GM19351 (cell line): ENCODE data around the gene ANKH.

Experiments
- ATAC-seq: cut with Tn5 transposase; IDR thresholded peaks from one replicate; pipeline ENCODE4 v1.9.1; 2021; ENCODE audit warnings: mild to moderate bottlenecking, moderate library complexity; ENCODE audit not compliant: unreplicated experiment

ANKH gene

DNA sequence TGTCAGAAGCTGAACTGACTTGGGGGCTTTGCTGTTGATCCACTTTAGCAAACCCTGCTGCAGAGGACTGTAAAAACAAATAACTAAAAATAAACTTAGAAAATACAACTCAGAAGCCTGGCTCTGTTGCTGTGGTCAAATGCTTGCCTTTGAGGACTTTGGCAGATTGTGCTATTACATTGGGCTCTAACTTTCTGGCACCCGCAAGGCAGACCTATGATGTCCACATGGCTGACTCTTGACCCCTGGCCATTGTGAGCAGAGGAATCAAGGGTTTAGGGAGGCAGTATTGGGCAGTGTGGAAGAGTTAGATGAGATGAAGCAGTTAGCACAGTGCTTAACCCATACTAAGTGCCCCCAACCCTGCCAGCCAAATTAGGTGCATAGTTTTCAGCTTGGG lies 173.1 kb downstream of the ANKH start:
- ATAC-seq, result no peak

DNA sequence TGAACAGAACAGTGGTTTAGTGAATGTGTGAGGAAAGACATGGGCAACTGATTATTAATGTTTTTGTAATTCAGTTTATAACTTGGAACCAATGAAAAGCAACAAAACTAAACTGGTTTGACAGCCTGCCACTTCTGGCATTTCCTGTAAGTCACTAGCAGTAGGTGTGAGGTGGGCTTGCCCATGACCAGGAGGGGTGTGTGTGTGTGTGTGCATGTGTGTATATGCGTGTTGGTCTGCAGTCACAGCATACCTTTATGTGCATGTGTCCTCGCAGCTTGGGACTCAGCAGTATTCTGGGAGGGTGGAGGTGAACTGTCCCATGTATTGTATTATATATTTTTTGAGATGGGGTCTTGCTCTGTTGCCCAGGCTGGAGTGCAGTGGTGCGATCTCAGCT lies 174.7 kb downstream of the ANKH start:
- ATAC-seq, result no peak

DNA sequence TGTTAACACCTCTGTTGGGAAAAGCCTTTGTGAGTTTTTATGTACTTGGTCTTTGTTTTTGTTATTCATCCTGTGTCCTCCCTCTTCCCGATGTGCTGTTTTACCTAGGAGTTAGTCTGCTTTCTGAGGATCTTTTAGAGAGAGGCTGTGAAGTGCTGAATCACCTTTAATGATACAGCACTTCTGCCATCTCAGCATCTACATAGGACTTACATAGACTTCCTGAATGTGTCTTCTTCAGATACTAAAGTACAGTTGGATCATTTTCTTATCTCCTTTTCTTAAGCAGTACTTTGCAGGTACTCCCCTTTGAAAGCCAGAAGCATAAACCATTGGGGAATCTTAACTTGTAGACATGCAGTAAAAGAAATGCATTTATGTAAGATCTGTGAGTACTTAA lies 175.5 kb downstream of the ANKH start:
- ATAC-seq, result no peak

DNA sequence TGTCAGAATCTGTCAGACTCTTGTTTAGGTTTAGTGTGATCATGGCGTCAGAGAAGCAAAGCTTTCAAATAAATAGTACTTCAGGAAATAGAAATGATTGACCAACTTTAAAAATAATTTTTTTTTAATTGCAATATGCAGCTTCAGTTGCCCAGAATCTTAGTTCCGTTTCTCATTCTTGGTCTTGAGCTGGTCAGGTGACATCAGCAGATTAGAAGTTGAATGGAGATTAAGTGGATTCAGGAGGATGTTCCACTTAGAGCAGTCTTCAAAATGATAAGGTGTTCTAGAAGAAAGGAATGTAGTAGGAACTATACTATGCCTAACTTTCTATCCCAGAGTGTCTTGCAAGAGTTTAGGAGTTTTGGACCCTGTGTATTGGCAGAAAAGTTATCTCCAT lies 176.4 kb downstream of the ANKH start:
- no peak for ATAC-seq

DNA sequence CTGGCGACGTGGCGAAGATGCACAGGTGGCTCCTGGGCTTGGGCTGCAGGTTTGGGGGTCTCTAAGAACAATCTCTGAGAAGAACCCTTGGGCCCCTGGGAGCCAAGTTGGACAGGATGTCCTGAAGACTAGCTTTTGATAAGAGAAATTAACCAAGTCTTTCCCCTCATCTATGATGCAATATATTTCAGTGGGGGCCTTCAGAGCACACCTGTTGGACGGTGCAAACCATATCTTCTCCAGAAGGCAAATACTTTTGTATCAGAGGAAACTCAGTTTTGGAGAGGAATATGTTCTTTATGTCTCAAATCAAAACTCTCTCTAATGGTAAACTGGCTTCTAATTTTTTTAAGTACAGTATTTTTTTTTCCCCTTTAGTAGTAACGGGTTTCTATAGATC lies 178.5 kb downstream of the ANKH start:
- ATAC-seq, result no peak

DNA sequence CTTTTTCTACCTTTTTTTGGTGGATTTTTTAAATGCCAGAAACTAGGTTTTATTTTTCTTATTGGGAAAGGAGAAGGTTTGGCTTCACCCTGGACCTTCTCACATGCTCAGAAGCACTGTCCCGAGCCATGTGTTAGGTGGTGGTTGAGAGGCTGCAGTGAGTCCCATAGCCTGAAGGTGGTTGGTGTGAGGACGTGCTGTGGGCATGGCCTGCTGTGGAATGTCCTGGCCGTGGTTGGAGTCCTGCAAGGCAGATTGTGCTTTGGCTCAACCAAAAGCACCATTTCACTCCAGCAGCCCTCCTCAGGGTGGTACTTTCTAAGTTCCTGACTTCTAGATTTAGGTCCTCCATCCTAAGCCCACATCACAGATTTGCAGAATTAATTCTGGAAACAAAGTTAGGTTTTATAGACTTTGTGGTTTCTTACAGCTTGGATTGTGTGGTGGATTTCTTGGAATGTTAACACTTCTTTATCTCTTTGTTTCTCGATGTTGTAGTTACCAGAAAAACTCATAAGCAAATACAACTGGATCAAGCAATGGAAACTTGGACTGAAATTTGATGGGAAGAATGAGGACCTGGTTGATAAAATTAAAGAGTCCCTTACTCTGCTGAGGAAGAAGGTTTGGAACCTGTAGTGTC lies 184.4 kb downstream of the ANKH start:
- ATAC-seq, result no peak

DNA sequence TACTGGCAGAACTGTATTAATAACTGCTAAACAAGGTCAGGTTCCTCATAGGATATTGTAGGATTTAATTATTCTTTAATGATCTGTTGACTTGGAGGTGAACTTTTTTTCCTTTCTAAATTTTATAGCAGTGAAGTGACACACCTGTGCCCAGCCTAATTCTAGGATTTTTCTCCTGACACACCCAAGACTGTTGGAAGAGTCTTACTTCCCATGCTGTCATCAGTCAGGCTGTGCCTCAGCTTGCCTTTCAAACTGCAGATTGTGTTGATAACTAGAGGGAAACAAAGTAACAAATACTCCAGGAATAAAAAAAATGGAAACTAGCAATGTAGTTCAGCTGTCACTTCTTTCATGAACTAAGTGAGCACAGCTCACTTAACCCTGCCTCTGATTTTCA lies 185.1 kb downstream of the ANKH start:
- ATAC-seq, result no peak

DNA sequence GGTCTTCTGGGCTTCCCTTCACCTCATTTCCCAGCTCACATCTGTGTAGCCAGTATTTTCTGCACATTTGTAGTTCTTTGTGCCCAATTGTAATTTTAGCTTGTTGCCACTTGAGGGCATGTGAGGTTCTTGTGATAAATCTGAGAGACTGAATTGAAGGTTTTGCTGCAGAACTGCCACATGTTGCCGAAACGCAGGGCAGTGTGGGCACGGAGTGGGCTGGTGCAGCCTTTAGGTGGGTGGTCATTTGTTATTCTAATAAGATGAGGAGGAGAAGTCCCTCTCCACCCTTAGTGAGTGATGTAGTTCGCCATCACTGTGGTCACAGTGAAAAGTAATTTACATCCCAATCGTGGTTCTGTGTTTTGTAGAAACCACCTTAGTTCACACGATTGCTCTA lies 185.8 kb downstream of the ANKH start:
- ATAC-seq, result peak; percentile 92

DNA sequence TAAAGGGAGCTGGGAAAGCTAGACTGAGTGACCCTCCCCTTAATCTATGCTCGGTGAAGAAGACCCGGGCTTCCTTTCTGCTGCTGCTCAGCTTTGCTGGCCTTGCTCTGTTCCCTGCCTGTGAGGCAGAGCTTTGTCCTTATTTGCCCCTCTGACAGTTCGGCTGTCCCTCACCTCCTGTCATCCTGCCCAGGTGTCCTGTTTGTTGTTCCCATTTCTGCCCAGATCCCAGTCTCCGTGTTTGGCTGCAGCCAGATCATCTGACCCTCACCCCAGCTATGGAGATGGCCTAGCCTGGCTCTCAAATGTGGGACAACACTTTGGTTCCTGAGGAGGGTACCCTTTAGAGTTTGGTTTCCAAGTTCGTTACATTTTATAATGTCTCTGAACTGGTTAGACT lies 186.8 kb downstream of the ANKH start:
- no peak for ATAC-seq

DNA sequence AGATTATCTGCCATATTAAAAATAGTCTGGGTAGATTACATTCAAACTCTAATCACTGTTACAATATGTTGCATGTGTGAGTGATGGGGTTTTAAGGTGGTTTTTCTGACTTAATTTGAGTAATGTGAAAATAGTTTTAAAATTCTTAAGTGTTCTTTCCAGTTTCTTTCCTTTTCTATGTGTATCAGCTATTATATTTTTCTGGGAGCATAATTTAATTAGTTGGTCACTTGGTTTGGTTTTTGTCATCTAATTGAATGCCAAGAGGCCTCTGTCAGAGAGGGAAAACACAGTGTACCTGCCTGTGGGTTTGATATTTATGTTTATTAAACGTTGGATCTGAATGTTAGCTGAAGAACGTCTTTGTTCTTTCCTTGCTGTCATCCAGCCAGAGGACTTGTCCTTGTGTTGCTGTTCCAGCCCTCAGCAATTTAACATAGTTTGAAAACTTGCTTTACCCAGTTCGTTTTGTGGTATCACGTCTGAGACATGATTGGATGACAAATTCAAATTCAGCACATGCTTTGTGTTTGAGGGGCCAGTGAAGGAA lies 187.6 kb downstream of the ANKH start:
- no peak for ATAC-seq

DNA sequence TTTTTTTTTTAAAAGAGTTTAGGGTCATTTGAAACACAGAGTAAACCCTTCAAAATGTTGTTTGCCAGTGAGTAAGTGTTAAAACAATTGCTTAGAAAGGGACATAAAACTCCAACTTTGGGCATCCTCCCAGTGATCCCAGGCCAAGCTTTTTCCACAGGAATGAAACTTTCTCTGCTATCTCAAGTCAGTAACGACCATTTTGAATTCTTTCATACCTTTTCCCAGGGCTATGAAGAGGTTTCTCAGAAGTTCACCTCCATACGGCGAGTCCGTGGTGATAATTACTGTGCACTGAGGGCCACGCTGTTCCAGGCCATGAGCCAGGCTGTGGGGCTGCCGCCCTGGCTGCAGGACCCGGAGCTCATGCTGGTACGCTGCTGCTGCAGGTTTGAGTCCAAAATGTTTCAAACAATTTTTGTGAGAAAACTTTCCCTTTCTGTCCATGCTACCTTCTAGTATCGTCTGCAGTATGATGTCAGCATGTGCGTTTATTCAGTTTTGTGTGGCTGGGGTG lies 190.3 kb downstream of the ANKH start:
- ATAC-seq, result no peak

DNA sequence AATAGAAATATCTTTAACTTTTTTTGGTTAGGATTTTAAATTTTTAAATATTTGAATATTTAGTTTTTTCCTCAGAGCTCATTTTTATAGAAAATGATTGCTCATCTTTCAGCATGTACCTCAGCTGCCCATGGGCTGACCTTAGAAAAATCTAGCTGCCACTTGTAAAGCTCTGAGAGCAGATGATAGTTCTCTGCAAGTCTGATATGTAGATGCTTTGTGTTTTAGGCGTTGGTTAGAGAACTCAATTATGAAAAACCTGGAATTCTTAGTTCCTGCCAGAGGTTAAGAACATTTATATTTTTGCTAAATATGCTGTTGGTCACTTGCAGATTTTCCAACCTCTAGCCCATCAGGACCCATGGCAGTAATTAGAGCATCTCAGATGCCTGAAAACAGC lies 192.0 kb downstream of the ANKH start:
- no peak for ATAC-seq

DNA sequence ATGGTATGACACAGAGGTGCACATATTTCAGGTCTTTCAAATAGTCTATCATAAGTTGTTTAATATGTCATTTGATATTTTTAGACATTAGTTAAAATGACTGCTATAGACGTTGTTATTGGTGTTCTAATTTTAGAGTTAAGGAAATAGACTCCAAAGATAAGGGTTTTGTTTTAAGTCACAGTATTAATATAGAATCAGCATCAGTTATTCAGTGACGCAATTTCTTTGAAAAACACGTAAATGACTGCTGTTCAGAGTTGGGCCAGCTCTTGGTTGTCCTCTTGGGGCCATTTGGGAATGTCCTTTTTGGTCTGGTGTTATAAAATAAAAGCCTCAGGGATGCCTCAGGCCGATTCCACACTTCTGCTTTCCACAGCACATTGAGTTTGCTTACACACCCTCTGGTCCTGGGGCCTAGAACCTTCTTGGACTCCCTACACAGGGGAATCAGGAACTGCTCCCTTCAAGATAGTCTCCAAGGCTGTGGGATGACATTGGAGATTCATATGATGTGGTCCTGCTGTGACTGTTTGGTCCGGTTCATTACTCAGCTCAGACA lies 192.7 kb downstream of the ANKH start:
- ATAC-seq, result peak; percentile 28

DNA sequence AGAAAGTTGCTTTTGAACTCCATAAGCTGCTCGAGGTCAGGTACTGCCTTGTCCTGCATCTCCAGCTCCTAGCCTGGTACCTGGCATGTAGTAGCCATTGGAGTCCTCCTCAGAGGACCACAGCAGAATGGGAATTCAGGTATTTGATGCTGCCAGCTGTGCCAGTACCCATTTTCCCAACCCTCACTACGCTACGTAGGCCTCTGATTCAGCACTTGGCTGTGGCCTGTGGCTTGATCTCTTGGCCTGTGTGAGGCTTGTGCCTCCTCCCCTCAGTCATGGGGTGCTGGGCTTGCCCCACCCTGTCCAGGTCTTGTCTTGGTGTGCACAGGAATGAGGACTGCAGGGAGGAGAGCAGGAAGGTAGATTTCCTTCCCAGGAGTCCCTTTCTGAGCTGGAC lies 195.3 kb downstream of the ANKH start:
- peak; percentile 37 for ATAC-seq

DNA sequence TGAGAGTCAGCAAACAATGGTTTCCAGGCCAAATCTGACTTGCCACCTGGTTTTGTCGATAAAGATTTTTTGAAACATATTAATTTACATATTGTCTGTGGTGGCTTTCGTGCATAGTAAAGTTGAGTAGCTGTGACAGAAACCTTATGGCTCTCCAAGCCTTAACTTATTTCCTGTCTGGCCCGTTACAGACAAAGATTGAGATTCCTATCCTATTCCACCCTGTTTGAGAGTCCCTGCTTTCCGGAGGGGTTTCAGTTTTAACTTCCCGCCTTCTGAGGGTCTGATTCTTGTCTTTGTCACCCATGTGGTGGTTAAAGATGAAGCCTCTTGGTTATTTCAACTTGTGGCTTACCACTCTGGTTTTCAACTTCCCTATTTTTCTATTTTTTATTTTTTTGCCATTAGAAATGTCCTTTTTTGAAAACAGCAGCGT lies 195.7 kb downstream of the ANKH start:
- peak; percentile 39 for ATAC-seq

DNA sequence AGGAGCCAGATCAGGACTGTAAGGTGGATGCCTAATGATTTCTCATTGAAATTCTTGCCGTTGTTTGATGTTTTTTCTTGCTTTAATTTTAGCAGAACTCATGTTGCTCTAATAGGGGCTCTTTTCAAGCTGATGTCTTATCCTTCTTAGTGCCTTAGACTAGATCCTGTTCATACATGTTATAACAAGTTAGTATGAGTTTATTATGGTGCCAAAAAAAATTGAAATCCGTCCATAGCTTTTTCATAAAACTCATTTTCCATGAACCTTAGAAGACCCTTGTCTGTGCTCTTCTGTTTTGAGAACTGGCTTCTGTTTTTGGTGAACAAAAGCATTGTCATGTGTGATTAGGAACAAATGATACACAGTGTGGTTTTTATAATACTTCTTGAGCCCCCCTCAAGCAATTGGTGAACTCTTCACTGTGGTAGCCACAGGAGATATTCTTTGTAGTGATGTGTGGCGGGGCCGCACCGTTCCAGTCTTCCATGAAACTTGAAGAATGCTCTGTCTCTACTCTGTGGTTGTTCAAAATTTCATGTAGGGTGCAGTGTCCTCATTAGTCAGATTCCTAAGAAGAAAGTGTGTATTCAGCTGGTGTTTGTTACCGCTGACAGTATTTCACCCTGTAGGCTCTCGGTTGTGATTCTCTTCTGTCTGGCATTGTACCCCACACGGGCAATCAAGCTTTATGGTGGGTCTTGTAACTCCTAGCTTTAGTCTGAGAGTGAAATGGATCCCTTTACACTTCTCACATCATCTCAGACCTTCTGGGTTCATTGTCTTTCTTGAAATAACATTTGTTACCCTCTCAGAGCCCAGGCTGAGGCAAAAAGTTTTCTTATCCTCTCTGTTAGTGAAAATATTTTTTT lies 196.4 kb downstream of the ANKH start:
- no peak for ATAC-seq

DNA sequence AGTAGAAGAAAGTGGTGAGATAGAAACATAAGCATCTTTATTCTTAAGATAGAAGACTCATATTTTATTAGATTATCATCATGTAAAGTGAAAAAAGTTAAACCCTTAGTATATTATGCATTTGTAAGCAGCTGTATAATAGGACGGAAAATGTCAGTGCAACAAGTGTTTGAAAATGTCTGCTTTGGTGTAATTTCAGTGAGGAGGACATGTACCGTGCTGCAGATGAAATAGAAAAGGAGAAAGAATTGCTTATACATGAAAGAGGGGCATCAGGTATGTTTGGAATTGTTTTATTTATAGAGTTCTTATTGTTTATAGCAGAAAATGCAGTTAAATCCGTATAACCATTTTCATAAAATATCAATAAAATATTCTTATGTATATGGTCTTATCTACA lies 198.1 kb downstream of the ANKH start:
- no peak for ATAC-seq

DNA sequence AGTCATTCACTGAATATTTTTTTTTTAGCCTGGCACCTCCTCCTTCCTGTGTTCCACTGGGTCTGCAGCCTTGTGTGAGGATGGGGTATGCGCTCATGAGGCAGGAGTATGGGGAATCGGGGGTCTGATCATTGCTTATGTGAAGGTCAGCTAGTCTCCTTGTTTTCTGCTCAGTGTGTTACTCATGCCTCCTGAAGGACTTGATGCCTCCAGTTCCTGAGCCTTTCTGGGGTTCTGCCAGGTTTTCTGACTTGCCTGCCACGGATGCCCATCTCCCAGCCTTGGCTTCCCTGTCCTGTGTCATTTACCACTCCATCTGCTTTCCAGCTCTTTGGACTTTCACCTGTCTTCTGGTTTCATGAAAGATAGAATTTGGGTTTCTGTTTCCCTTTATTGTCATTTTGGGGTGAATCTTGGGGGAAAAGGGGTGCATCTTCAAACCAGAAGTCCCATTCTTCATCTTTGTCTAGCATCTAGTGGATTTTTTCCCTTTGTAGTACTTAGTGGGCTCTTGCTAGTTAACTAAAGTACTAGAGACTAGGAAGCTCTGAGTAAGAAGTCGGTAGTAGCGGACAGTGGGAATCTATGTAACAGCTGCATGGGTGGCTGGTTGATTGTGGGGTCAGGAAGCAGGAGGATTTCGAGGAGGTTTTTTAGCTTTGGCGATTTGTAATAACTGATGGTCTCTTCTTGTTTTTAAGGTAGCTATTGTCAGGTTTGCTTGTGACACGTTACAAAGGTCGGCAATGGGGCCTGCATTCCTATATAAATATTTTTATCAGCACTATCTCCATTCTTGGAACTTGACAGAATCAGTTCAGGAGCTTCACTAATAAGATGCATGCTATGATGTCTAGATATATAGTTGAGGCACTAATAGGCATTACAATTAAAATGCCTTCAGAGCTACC lies 198.8 kb downstream of the ANKH start:
- ATAC-seq, result no peak

DNA sequence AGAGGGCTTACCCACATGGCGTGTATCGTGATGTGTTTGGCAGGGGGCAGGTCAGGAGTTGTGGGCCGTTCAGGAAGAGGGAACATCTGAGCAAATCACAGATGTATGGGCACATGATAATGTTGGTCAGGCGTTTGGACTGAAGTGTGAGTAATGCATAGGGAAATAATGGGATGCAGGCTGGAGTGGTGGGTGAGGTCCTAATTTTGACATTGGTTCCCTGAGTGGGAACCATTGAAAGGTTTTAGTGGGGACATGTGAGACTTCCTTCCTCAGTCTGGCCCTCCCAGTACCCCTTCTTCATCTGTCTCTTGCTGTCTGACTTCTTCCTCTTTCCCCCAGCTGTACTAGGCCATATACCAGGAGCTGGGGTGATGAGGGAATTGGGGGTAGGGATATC lies 199.5 kb downstream of the ANKH start:
- ATAC-seq, result no peak

DNA sequence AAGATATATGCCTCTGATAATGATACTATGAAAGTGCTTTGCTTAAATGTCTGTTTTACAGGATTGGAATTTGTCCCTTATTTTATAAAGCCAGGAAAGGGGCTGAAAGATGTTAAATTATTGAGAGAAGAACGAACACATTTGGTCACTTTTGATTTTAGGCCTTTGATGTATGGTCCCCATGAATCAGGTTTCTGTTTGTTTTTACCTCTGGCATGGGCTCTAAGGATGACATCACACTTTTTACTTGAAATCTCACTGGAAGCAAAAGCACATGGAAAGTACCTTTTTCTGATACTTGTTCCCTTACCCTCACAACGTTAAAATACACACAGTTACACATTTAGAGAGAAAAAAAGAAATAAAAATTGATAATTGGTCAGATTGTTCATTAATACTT lies 200.2 kb downstream of the ANKH start:
- no peak for ATAC-seq

DNA sequence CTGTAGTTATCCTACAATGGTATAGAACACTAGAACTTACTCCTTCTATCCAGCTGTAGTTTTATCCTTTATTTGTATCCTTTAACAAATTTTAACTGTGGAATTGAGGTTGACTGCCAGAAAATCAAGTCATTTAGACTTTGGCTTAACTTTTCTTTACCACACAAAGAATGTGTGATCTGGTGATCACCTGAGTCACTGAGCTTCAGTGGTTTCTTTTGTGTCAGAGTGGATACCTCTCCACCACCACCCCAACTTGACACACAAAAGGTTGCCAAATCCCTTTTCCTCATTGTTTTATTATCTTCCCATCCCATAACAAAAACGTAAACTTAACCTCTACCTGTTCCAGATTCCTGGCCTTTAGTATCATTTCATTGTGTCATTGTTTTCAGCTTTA lies 201.6 kb downstream of the ANKH start:
- ATAC-seq, result no peak
